Endothelial cell of umbilical vein (primary cell): ENCODE data around the gene SMC5. TPM values are rescaled to one million over a fixed set of nuclear protein-coding genes. Genes with fewer than 3 reads are reported as not detected.

ENCODE experiments used
- BruUV-seq: library from RNA; stranded (reverse); fragments of 400-500 nt; replicated peaks from 2 replicates; lab custom pipeline; 2021; lab: Mats Ljungman, UMichigan
- CTCF ChIA-PET: fragments of 300-600, 350-600 bp; sonication (Branson Sonifier 250); formaldehyde crosslinking; loops from one replicate; lab custom pipeline; 2021; ENCODE audit warnings: antibody characterized with exemption, inconsistent platforms; lab: Charles Lee
- POLR2A ChIA-PET: fragments of 300-600, 350-600 bp; sonication (Branson Sonifier 250); formaldehyde crosslinking; loops from one replicate; lab custom pipeline; 2021; ENCODE audit warnings: antibody characterized with exemption, inconsistent platforms; lab: Charles Lee
- DNase-seq: peaks from one replicate; pipeline ENCODE4 v3.0.0-alpha.2; 2011; ENCODE audit warnings: low read depth, low spot score
- FAIRE-seq: peaks from 2 replicates; lab custom pipeline; 2011; peaks lifted over from hg19 to GRCh38; lab: Jason Lieb, UNC
- H2AFZ ChIP-seq: 2 replicates; pipeline ENCODE4 v1.6.0; 2012; ENCODE audit warnings: low read depth, low read length, control low read depth, inconsistent platforms
- H3K27ac ChIP-seq: 2 replicates; pipeline ENCODE4 v1.5.1; 2011; ENCODE audit warnings: low read depth, mild to moderate bottlenecking, control low read depth, low read length, moderate library complexity; ENCODE audit not compliant: insufficient read depth
- H3K27me3 ChIP-seq, 2 experiments: 2 replicates each; pipeline versions ENCODE4 v1.6.0 to v1.6.1; 2011; ENCODE audit warnings: low read length in 2 of 2, mixed read lengths in 1 of 2; ENCODE audit not compliant: control insufficient read depth in 2 of 2, insufficient read depth in 2 of 2
- H3K36me3 ChIP-seq, 2 experiments: 2 replicates in 1 of 2; 3 replicates in 1 of 2; pipeline ENCODE4 v1.5.1; 2011; ENCODE audit warnings: low read length in 2 of 2, mild to moderate bottlenecking in 1 of 2, moderate library complexity in 1 of 2; ENCODE audit not compliant: control insufficient read depth in 2 of 2, insufficient read depth in 2 of 2; ENCODE audit errors: extremely low read depth in 1 of 2
- H3K4me1 ChIP-seq: 3 replicates; pipeline ENCODE4 v1.5.1; 2011; ENCODE audit warnings: mild to moderate bottlenecking, low read length; ENCODE audit not compliant: control insufficient read depth, insufficient read depth; ENCODE audit errors: extremely low read depth
- H3K4me2 ChIP-seq: 2 replicates; pipeline ENCODE4 v1.6.1; 2011; ENCODE audit warnings: low read length, control low read depth, mixed read lengths; ENCODE audit not compliant: insufficient read depth
- H3K4me3 ChIP-seq, 3 experiments: fragments of 200-600 bp in 1 of 3; sonication (generic), shearing (Covaris generic) in 1 of 3; replicated peaks in 1 of 3; 2 replicates each; pipeline ENCODE4 v1.5.1; 2011 to 2016; ENCODE audit warnings: control low read depth in 3 of 3, low read length in 3 of 3, mild to moderate bottlenecking in 2 of 3, inconsistent platforms in 1 of 3, low read depth in 1 of 3, moderate library complexity in 1 of 3; ENCODE audit not compliant: insufficient read depth in 1 of 3
- H3K79me2 ChIP-seq: 2 replicates; pipeline ENCODE4 v1.6.0; 2012; ENCODE audit warnings: low read length, inconsistent platforms; ENCODE audit not compliant: control insufficient read depth, insufficient read depth
- H3K9ac ChIP-seq: replicated peaks from 2 replicates; pipeline ENCODE3; 2011; ENCODE audit warnings: low read length, control low read depth; ENCODE audit not compliant: insufficient read depth; ENCODE audit errors: extremely low read depth
- H3K9me1 ChIP-seq: replicated peaks from 3 replicates; pipeline ENCODE4 v1.6.0; 2011; ENCODE audit warnings: mild to moderate bottlenecking, low read length; ENCODE audit not compliant: control insufficient read depth, insufficient read depth; ENCODE audit errors: extremely low read depth
- H3K9me3 ChIP-seq: replicated peaks from 2 replicates; pipeline ENCODE4 v1.5.1; 2012; ENCODE audit warnings: low read length, inconsistent platforms; ENCODE audit not compliant: control insufficient read depth, insufficient read depth
- H4K20me1 ChIP-seq: replicated peaks from 2 replicates; pipeline ENCODE3; 2011; ENCODE audit warnings: mild to moderate bottlenecking, low read length; ENCODE audit not compliant: control insufficient read depth, insufficient read depth; ENCODE audit errors: extremely low read depth
- EZH2 ChIP-seq: IDR thresholded peaks from 2 replicates; pipeline ENCODE4 v1.6.1; 2012; ENCODE audit warnings: borderline replicate concordance, low read depth, mild to moderate bottlenecking, moderate library complexity, low read length, inconsistent platforms; ENCODE audit not compliant: severe bottlenecking
- FOS ChIP-seq: IDR thresholded peaks from 2 replicates; pipeline ENCODE4 v1.6.1; 2011; ENCODE audit warnings: mild to moderate bottlenecking, low read length, moderate library complexity, borderline replicate concordance; ENCODE audit not compliant: insufficient read depth
- GATA2 ChIP-seq: IDR thresholded peaks from 2 replicates; pipeline ENCODE4 v1.7.0; 2011; ENCODE audit warnings: low read depth, mild to moderate bottlenecking, moderate library complexity, mixed read lengths, low read length; ENCODE audit not compliant: insufficient read length, insufficient read depth
- JUN ChIP-seq: IDR thresholded peaks from 2 replicates; pipeline ENCODE4 v1.6.1; 2011; ENCODE audit warnings: borderline replicate concordance, low read depth; ENCODE audit not compliant: insufficient read length, insufficient read depth
- MYC ChIP-seq: IDR thresholded peaks from one replicate; pipeline ENCODE4 v1.6.1; 2011; ENCODE audit warnings: mild to moderate bottlenecking, low read depth, low read length
- POLR2A ChIP-seq: IDR thresholded peaks from 2 replicates; pipeline ENCODE4 v1.6.1; 2012; ENCODE audit warnings: low read depth, mild to moderate bottlenecking, control low read depth, low read length
- POLR2AphosphoS5 ChIP-seq: IDR thresholded peaks from 2 replicates; pipeline ENCODE4 v1.6.1; 2012; ENCODE audit warnings: low read depth, mild to moderate bottlenecking, control low read depth, low read length, moderate library complexity; ENCODE audit not compliant: insufficient read depth
- dilution Hi-C: fragments of 300-500 bp; cut with MboI; formaldehyde crosslinking; loops from one replicate; pipeline ENCODE4 v1.15.0; 2019; ENCODE audit warnings: low sequenced_read_pairs; ENCODE audit not compliant: extremely low pct_ligation_motif_present
- intact Hi-C: fragments of 100-400 bp; cut with micrococcal nuclease; formaldehyde crosslinking; loops from one replicate; pipeline ENCODE4 v1.10.0; 2022
- polyA plus RNA-seq, 4 experiments: library from polyadenylated mRNA; depleted of rRNA in 3 of 4; stranded (reverse) in 3 of 4; unstranded in 1 of 4; fragments of >200 nt; gene quantifications; 2 replicates each; pipeline versions ENCODE4 v1.2.1 to v1.2.3, GENCODE V29; 2011 to 2012; ENCODE audit warnings: missing spikeins in 1 of 4
- total RNA-seq: library from RNA; stranded (reverse); gene quantifications from 2 replicates; pipeline ENCODE4 v1.2.3, GENCODE V29; 2021
- TF ChIP-seq, protein P1 (sequence below): IDR thresholded peaks from 2 replicates; pipeline ENCODE4 v1.6.1; 2011; ENCODE audit not compliant: insufficient read depth, insufficient read length
- TF ChIP-seq, protein P2 (sequence below), 2 donors: IDR thresholded peaks; 1 replicate in 1 of 2; 2 replicates in 1 of 2; pipeline ENCODE4 v1.5.1; 2011; ENCODE audit warnings: low read length in 2 of 2, mild to moderate bottlenecking in 2 of 2, moderate library complexity in 2 of 2, control low read depth in 1 of 2, inconsistent platforms in 1 of 2, low read depth in 1 of 2; ENCODE audit not compliant: insufficient read depth in 1 of 2; ENCODE audit errors: extremely low read depth in 1 of 2

SMC5 gene
- total and polyA plus RNA-seq, 2 donors (not counting 3 experiments of a cell fraction or from before 2014, with no cell fraction given): 17.1 to 32.8 TPM

DNA sequence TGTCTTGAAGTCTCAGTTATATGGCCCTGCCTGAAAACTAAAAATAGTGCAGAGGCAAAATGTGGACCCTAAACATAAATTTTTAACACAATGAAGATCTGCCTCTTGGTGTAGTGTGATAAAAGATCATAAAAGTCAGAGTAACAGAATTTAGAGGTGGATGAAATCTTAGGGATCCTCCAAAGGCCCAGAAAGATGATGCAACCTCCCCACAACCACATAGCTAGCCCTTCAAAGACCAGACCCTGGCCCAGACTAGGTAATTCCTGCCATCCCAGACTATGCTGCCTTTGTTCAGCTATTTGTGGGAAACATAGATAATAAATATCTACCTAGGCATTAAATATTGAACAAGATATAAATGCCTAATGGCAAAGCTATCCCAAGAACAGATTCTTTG is 140.4 kb downstream of the SMC5 start:
- intact Hi-C loops: no loop called here
- H3K9ac ChIP-seq: no peak overlapping the region
- H2AFZ ChIP-seq: no peak overlapping the region
- no TSS peak for BruUV-seq
- H3K79me2 ChIP-seq: peaks cover 88% of the 10 kb centered on the region
- no peak overlapping the region for H3K4me2 ChIP-seq
- H3K9me1 ChIP-seq: no peaks in the 10 kb centered on the region
- H3K36me3 ChIP-seq: no peaks in the 10 kb centered on the region
- H3K4me3 ChIP-seq: no peak overlapping the region
- TF ChIP-seq GATA2: no peak
- TF ChIP-seq, protein P1, sequence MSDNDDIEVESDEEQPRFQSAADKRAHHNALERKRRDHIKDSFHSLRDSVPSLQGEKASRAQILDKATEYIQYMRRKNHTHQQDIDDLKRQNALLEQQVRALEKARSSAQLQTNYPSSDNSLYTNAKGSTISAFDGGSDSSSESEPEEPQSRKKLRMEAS: no peak
- TF ChIP-seq POLR2AphosphoS5: no peak
- no peak for TF ChIP-seq FOS
- no peak for TF ChIP-seq JUN
- no peak for TF ChIP-seq POLR2A
- TF ChIP-seq EZH2: no peak
- TF ChIP-seq, protein P2, sequence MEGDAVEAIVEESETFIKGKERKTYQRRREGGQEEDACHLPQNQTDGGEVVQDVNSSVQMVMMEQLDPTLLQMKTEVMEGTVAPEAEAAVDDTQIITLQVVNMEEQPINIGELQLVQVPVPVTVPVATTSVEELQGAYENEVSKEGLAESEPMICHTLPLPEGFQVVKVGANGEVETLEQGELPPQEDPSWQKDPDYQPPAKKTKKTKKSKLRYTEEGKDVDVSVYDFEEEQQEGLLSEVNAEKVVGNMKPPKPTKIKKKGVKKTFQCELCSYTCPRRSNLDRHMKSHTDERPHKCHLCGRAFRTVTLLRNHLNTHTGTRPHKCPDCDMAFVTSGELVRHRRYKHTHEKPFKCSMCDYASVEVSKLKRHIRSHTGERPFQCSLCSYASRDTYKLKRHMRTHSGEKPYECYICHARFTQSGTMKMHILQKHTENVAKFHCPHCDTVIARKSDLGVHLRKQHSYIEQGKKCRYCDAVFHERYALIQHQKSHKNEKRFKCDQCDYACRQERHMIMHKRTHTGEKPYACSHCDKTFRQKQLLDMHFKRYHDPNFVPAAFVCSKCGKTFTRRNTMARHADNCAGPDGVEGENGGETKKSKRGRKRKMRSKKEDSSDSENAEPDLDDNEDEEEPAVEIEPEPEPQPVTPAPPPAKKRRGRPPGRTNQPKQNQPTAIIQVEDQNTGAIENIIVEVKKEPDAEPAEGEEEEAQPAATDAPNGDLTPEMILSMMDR (IDR thresholded peaks at IDR 0.05; ENCODE audit: extremely low read depth in 1 of 2, insufficient read depth in 1 of 2, low read depth in 1 of 2, low read length in 2 of 2): no peak
- no peak for TF ChIP-seq MYC
- H3K4me1 ChIP-seq: peaks cover 5% of the 10 kb centered on the region
- ChIA-PET POLR2A (interaction anchor here (1.0 kb wide), 1 partner anchor 13 kb away, joined by 5 read pairs; no protein-coding TSS in a partner anchor), CTCF (interaction anchor here (1.1 to 1.8 kb wide), 3 partner anchors 8 to 203 kb away, joined by 3 to 8 read pairs (median 5); no protein-coding TSS in a partner anchor)
- no peak overlapping the region for H3K27ac ChIP-seq
- no peaks in the 10 kb centered on the region for H3K27me3 ChIP-seq
- FAIRE-seq (no peak), DNase-seq (no peak)
- H4K20me1 ChIP-seq: no peaks in the 10 kb centered on the region
- H3K9me3 ChIP-seq: no peaks in the 10 kb centered on the region
- dilution Hi-C loops: no loop called here
